ENCODE results near the gene ERC1. TPM values are rescaled to one million over a fixed set of nuclear protein-coding genes. Genes with fewer than 3 reads are reported as not detected.

The ERC1 gene
- polyA plus RNA-seq, 2 of the 4 experiments (the other 2 are of a cell fraction), result 14.2 to 20.9 TPM

- Histone ChIP-seq H3K9me3 (peaks cover 5% of the 10 kb centered on the region; the same call in 1 of the 3 replicates), H3K4me3 (no peak overlapping the region), H3K4me1 (no peaks in the 10 kb centered on the region), H3K27ac (no peak overlapping the region), H3K4me2 (no peak overlapping the region)
- ATAC-seq, result no peak
- 95% methylated on average over 11 of the region's 11 CpGs for WGBS (ENCODE audit: missing lambda C conversion rate)
- CTCF ChIA-PET, result no interaction called here
- no peak for FAIRE-seq
- TF ChIP-seq NR3C1 (IDR thresholded peaks at IDR 0.05), result no peak
- TF ChIP-seq HOXA7 (CRISPR knock-in tag; IDR thresholded peaks at IDR 0.05), result no peak
- TF ChIP-seq NFE2L2 (conservative IDR thresholded peaks at IDR 0.05; ENCODE audit: low read length), result no peak
- TF ChIP-seq, protein P1, sequence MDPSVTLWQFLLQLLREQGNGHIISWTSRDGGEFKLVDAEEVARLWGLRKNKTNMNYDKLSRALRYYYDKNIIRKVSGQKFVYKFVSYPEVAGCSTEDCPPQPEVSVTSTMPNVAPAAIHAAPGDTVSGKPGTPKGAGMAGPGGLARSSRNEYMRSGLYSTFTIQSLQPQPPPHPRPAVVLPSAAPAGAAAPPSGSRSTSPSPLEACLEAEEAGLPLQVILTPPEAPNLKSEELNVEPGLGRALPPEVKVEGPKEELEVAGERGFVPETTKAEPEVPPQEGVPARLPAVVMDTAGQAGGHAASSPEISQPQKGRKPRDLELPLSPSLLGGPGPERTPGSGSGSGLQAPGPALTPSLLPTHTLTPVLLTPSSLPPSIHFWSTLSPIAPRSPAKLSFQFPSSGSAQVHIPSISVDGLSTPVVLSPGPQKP (IDR thresholded peaks at IDR 0.05; ENCODE audit: low read depth, low read length), result no peak
- TF ChIP-seq TP53 (CRISPR knock-in tag; IDR thresholded peaks at IDR 0.05), result no peak
- no peak for TF ChIP-seq PHF8 (IDR thresholded peaks at IDR 0.05; ENCODE audit: borderline replicate concordance, low read depth)
- no peak for TF ChIP-seq MAZ (IDR thresholded peaks at IDR 0.05; ENCODE audit: borderline replicate concordance, low read depth, low read length)
- TF ChIP-seq HEYL (CRISPR knock-in tag; IDR thresholded peaks at IDR 0.05), result no peak
- no peak for TF ChIP-seq FOXS1 (CRISPR knock-in tag; IDR thresholded peaks at IDR 0.05)
- no peak for TF ChIP-seq MAFK (IDR thresholded peaks at IDR 0.05; ENCODE audit: partially characterized antibody)
- no peak for TF ChIP-seq CBX2 (IDR thresholded peaks at IDR 0.05; ENCODE audit: borderline replicate concordance, low read depth)
- no peak for TF ChIP-seq POLR2AphosphoS2 (conservative IDR thresholded peaks at IDR 0.05; ENCODE audit: low read length)
- no peak for TF ChIP-seq JUN (IDR thresholded peaks at IDR 0.05)
- TF ChIP-seq ZC3H11A (IDR thresholded peaks at IDR 0.05), result no peak
- no peak for TF ChIP-seq BCL3 (IDR thresholded peaks at IDR 0.05)
- no peak for TF ChIP-seq HOXB13 (CRISPR knock-in tag; IDR thresholded peaks at IDR 0.05; ENCODE audit: low read depth)
- no peak for TF ChIP-seq BHLHE40 (IDR thresholded peaks at IDR 0.05; ENCODE audit: low read depth, low read length)
- TF ChIP-seq JUNB (IDR thresholded peaks at IDR 0.05), result no peak
- TF ChIP-seq ZSCAN20 (CRISPR knock-in tag; IDR thresholded peaks at IDR 0.05), result no peak
- POLR2A ChIA-PET, result no interaction called here
- DNase-seq (ENCODE audit: low read depth in 1 of 2, low spot score in 1 of 2), result no peak
Observed at GRCh38 chr12:1465990-1466389, 475.0 kb downstream of the ERC1 start.

- no peak overlapping the region for H3K4me2 ChIP-seq
- ATAC-seq (no peak), DNase-seq (ENCODE audit: low read depth in 1 of 2, low spot score in 1 of 2) (no peak), FAIRE-seq (no peak)
- WGBS (ENCODE audit: missing lambda C conversion rate), result 91% methylated on average over 5 of the region's 5 CpGs
- no peak overlapping the region for H3K27ac ChIP-seq
- H3K4me3 ChIP-seq, result no peak overlapping the region
- 0 out of 3 replicates have a peak, but pooled peaks cover 4% of the 10 kb centered on the region for H3K4me1 ChIP-seq
- no peak for TF ChIP-seq HOXB5 (CRISPR knock-in tag; IDR thresholded peaks at IDR 0.05)
- TF ChIP-seq CHD4 (IDR thresholded peaks at IDR 0.05; ENCODE audit: borderline replicate concordance), result no peak
- TF ChIP-seq RCOR1 (IDR thresholded peaks at IDR 0.05; ENCODE audit: low read depth, low read length), result no peak
- TF ChIP-seq ZC3H11A (IDR thresholded peaks at IDR 0.05), result no peak
- TF ChIP-seq CBX2 (IDR thresholded peaks at IDR 0.05; ENCODE audit: borderline replicate concordance, low read depth), result no peak
- TF ChIP-seq ATOH8 (CRISPR knock-in tag; IDR thresholded peaks at IDR 0.05; ENCODE audit: low read depth), result no peak
- TF ChIP-seq MAFK (IDR thresholded peaks at IDR 0.05; ENCODE audit: partially characterized antibody), result no peak
- TF ChIP-seq EHF (CRISPR knock-in tag; IDR thresholded peaks at IDR 0.05), result no peak
- no peak for TF ChIP-seq KDM1A (IDR thresholded peaks at IDR 0.05; ENCODE audit: low read depth)
- TF ChIP-seq EHMT2 (IDR thresholded peaks at IDR 0.05; ENCODE audit: low read depth), result no peak
- TF ChIP-seq ESRRA (IDR thresholded peaks at IDR 0.05; ENCODE audit: borderline replicate concordance, low read length), result no peak
- H3K9me3 ChIP-seq, result peaks cover 4% of the 10 kb centered on the region; the same call in 1 of the 3 replicates
- ChIA-PET POLR2A (no interaction called here), CTCF (interaction anchor here (1.3 kb wide), 1 partner anchor 114 kb away, joined by 3 read pairs; no protein-coding TSS in a partner anchor)
Observed at GRCh38 chr12:1466481-1467154, 475.6 kb downstream of the ERC1 start.
